HG03135 (cell line): Measurements from ENCODE around the gene DIS3L2.

Source experiments
- ATAC-seq: cut with Tn5 transposase; IDR thresholded peaks from one replicate; pipeline ENCODE4 v1.9.1; 2021; ENCODE audit warnings: mild to moderate bottlenecking, moderate library complexity; ENCODE audit not compliant: unreplicated experiment

Gene DIS3L2, protein sequence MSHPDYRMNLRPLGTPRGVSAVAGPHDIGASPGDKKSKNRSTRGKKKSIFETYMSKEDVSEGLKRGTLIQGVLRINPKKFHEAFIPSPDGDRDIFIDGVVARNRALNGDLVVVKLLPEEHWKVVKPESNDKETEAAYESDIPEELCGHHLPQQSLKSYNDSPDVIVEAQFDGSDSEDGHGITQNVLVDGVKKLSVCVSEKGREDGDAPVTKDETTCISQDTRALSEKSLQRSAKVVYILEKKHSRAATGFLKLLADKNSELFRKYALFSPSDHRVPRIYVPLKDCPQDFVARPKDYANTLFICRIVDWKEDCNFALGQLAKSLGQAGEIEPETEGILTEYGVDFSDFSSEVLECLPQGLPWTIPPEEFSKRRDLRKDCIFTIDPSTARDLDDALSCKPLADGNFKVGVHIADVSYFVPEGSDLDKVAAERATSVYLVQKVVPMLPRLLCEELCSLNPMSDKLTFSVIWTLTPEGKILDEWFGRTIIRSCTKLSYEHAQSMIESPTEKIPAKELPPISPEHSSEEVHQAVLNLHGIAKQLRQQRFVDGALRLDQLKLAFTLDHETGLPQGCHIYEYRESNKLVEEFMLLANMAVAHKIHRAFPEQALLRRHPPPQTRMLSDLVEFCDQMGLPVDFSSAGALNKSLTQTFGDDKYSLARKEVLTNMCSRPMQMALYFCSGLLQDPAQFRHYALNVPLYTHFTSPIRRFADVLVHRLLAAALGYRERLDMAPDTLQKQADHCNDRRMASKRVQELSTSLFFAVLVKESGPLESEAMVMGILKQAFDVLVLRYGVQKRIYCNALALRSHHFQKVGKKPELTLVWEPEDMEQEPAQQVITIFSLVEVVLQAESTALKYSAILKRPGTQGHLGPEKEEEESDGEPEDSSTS

DNA sequence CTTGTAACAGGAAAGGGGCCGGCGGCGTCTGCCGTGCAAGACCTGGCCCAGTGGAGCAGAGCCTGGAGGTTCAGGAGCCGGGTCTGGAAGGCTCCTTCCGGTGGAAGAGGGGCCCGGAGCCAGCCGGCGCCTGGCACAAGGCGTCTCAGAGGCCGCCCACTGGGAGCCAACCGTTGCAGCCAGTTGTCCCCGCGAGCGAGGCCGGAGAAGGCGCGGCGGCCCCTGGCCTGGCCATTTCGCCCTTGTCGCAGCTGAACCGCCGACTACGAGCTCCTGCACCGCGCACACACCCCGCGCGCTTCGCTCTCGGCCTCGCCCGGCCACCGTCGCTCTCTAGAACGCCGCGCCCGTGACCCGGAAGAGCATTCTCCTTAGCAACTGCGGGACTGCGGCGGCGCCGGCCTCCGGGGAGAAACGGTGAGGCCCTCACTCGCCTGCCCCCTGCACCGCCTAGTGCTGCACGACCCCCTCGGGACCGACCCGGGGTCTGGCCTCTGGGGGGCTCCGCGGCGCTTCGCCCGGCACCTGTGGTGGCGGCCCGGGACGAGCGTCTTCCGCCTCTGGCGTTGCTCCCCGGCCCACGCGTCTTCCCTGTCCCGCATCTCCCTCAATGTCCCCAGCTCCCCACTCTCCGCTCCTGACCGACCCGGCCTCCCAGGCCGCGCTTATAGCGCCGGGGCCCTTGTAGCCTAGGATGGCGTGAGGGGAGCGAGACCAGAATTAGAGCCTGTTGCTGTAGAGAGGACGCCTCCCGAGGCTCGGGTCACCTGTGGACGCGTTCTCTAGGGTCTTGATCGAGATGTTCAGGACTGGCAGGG, at the start of gene DIS3L2:
TSS of gene DIS3L2 (plus strand) at position 365 of the 818 bp plus-strand sequence. CDS start 53,215 bp downstream, outside the sequence.
- peak; percentile 93 for ATAC-seq

GRCh38 chr2:231914077-231914690, 47.3 kb upstream of the DIS3L2 start:
- no peak for ATAC-seq

DNA sequence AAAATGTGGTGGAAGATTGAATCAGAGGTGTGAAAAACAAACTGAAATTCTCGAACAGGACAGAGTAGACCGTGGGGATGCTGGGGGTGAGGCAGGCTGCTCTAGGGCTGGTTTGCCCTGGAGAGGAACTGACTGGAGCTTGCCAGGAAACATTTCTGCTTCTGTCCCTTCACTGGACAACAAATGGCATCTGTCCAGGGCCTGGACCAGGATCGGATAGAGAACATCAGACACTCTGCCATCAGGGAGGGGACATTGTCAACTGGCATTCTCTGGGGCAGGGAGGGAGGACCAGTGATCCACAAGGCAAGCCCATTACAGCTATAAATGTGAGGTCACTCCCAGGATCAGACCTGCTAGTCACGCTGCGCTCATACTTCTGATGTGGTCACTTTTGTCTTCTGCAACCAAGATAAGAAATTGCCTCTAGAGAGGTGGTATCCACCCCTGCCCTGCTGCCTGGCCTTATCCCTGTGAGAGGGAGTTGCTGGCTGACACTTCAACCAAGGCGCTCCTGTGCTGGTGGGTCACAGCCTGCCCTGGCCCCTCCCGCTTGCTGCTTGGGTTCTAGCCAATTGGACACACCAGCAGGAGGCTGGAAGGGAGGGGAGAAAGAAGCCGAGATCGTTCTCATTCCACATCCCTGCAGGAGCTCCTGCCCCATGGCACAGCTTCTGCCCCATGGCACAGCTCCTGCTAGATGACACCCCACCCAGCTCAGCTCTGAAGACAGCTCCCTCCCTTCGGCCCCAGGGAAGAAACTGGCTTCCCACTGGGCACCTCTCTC, 44.0 kb upstream of the DIS3L2 start:
- no peak for ATAC-seq

DNA sequence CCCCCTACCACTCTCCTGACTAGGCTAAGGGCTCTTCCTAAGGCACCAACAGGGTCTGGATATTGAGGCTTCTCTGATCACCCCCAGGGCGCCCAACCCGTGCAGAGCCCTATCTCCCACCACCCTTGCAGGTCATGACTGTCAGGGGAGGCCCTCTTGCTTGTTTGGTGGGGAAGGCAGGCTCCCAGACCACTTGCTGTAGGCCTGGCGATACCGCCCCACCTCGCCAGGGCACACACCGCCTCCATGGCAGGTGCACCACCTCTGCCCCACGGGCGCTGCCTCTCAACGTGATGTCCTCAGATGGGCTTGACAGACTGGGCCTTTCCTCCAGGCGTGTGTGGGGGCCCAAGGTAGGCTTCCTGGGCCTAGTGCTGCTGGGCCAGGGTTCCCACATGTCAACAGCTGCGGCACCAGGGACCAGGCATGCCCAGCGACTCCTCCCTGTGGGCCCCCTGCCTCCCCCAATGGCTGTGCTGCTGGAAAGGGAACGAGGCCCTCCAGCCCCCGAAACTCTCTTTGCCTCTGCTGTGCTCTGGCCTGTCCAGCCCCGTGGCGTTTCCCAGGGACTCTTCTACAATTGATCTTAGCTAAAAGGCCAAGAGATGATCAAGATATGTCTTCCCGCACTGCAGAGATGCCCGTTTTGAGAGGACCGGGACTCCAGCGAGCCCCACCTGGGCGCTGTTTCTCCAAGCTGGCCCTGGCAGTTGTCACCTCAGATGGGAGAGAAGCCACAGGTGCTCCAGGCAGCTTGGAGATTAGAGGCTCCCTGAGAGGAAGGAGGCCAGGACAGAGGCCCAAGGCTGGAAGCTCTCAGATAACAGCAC, 42.8 kb upstream of the DIS3L2 start:
- no peak for ATAC-seq

GRCh38 chr2:231919341-231920035, 42.0 kb upstream of the DIS3L2 start:
- ATAC-seq, result no peak

GRCh38 chr2:231920366-231920765, 41.1 kb upstream of the DIS3L2 start:
- ATAC-seq, result no peak

- ATAC-seq, result no peak
Measured at GRCh38 chr2:231920795-231921194, 40.7 kb upstream of the DIS3L2 start.

GRCh38 chr2:231922311-231923009, 39.1 kb upstream of the DIS3L2 start:
- ATAC-seq, result no peak

DNA sequence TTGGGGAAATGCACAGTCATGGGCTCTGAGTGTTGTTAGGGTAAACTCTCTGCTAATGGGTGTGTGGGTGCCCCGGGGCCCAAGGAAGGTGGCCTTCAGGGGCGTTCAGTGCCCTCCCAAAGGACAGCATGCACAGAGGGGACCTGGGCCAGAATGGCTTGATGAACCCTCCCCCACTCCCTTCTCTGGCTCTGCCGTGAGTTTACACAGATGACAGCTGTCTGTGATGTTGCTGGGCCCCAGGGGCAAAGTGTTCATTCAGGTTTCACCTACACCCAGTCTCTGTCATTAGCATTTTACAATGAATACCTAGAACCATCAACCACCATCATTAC, 38.5 kb upstream of the DIS3L2 start:
- ATAC-seq, result no peak

DNA sequence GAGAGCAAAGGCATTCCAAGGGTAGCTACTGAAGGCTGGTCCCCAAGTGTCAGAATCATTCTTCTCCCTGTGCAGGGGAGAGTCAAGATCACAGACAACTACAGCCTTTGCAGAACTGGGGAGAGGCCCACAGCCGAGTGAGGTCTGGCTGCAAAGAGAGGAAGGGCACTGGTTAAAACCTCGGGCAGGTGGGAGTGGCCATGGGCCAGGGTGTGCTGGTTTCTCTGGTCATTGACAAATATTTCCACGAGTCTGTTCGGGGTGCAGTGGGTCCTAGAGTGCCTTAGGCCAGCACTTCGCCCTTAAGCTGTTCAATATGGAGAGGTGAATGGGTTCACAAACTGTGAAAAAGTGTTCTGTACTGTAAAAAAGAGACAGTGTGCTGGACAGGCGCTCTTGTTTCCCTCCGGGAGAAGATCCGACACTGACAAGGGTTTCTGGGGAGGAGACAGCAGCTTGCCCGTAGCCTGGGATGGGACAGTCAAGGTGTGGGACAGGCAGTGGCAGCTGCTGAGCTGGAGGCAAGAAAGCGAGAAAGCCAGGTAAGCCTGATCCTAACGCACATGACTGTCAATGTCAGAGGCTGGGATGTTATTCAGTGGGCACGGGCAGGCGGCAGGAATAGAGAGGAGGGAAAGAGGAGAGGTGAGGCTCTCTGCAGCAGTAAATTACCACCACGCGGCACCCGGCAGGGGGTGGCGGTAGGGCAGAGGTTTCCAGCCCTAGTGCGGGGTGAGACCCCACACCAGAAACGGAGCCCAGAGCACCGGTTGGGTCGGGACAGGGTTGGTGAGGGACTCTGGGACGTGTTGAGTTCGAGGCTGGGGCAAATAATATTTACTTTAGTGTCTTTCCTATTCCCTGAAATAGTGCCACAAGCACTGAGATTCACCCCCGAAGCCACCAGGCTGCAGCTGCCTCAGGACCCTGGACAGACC, 37.3 kb upstream of the DIS3L2 start:
- no peak for ATAC-seq

DNA sequence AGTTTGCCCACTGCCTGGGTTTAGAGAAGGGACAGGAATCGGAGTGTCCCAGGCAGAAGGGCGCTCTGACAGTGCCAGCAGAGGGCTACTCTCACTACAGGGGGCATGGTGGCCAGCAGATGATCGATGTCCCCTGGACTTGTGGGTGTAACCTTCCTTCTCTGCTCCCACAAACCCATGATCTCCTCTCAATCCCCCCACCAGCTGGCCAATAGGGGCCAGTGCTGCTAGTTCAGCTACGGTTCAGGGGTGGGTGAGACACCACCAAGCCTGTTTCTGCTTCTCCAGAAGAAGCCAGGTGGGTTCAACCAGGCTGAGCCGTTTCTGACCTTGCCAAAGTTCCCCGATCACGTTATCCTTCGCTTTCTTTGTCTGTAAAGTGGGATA, 36.6 kb upstream of the DIS3L2 start:
- ATAC-seq, result no peak

DNA sequence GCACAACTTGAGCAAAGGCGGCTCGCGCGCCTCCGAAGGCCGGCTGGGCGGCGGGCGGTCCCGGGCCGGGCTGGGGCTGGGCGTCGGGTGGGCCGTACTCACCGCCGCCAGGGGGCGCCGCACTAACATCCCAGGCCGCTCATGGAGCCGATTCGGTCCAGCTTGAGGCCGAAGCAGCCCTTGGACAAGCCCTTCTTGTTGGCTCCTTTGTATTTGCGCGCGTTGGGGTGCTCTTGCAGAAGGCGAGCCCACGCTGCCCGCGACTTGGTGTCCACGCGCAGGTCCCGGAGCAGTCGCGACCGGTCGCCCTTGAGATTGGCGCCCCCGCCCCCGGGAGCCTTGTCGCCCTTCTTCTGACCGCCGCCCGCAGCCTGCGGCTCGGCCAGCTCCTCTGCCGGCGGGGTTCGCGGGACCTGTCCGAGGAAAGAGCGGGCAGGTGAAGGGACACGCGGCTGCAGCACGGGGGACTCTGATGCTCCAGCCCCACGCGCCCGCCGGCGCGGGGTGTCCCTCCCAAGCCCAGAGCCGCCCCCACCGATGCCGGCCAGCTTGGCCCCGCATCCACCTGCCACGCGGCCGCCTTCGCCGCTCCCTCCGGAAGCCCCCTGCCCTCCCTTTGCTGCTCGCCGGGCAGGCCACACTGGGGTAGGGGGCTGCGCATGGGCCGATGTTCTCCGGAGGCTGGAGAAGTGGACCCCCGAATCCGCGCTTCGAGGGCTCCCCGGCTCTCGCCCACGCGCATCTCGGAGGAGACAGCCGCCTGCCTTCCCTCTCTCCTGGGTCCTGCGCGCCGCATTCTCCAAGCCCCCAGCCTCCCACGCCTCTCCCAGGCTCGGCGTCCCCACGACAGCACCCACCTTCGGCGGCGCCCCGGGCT, 36.0 kb upstream of the DIS3L2 start:
- peak; percentile 49 for ATAC-seq

GRCh38 chr2:231926180-231926741, 35.3 kb upstream of the DIS3L2 start, which contains the start of gene NPPC:
Gene NPPC (minus strand): TSS chr2:231926396. CDS start chr2:231926249, 147 bp downstream.
- ATAC-seq, result peak; percentile 53

DNA sequence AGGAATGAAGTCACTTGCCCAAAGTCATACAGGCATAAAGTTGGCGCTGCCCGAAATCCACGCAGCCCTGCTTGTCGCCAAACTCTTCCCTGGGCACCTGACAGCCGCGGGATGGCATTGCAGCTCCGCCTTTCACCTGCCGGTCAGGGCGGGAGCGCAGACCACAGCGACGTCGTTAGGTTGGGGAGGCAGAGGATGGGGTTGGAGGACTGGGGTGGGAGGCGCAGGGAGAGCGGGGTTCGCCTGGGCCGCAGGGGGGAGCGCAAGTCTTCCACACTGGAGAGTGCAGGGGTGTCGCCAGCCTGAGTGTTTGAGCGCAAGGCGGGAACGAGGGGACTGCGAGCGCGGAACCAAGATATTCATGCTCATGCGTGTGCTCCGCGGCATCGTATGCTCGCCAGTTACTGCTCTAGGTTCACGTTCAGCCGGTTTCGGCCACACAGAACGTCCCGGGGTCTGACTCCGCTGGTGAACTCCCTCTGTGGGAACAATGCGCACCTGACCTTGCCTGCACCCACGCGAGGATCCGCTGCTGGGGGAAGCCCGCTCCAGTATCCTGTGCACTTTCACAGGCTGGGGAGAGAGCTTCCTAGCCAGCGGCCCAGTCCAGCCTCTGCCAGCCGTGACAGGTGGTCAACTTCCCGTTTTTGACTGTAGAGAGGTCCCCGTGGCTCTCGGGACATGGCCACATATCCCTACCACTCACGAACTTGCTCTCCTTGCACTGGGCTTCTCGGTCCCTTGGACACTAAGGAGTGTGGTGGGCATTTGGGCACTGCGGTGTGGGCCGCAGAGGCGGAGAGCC, 34.5 kb upstream of the DIS3L2 start:
- ATAC-seq, result peak; percentile 17

- ATAC-seq, result no peak
Measured at GRCh38 chr2:231927566-231927890, 34.0 kb upstream of the DIS3L2 start.
